MCF 10A (cell line): ENCODE results near the gene PIK3CD. TPM values are rescaled to one million over a fixed set of nuclear protein-coding genes. Genes with fewer than 3 reads are reported as not detected.
A peak's percentile ranks its signal among the peaks of the same experiment; 100 is the strongest.

ENCODE experiments used
- BruUV-seq: library from RNA; stranded (reverse); fragments of 400-500 nt; replicated peaks from 2 replicates; lab custom pipeline; 2021; lab: Mats Ljungman, UMichigan
- CTCF ChIA-PET: fragments of 300-600 bp; sonication (Branson Sonifier 250); formaldehyde crosslinking; extraction: SDS; loops from one replicate; lab custom pipeline; 2021; ENCODE audit warnings: antibody characterized with exemption, inconsistent platforms; lab: Yijun Ruan, JAX
- POLR2A ChIA-PET: fragments of 300-600, 350-650 bp; sonication (Branson Sonifier 250); formaldehyde crosslinking; extraction: SDS; loops from one replicate; lab custom pipeline; 2020; ENCODE audit warnings: antibody characterized with exemption, inconsistent platforms; lab: Yijun Ruan, JAX
- DNase-seq: peaks from one replicate; pipeline ENCODE4 v3.0.0-alpha.2; 2018; ENCODE audit not compliant: unreplicated experiment
- H3K27ac Mint-ChIP-seq: one replicate; pipeline ENCODE4 v1.8.0; 2022; ENCODE audit warnings: mild to moderate bottlenecking, low read depth, mixed read lengths; ENCODE audit not compliant: unreplicated experiment
- H3K27me3 Mint-ChIP-seq: one replicate; pipeline ENCODE4 v1.8.0; 2022; ENCODE audit warnings: mixed read lengths; ENCODE audit not compliant: insufficient read depth, unreplicated experiment
- H3K36me3 Mint-ChIP-seq: one replicate; pipeline ENCODE4 v1.8.0; 2022; ENCODE audit warnings: mild to moderate bottlenecking, moderate library complexity, mixed read lengths; ENCODE audit not compliant: insufficient read depth, unreplicated experiment
- H3K4me1 Mint-ChIP-seq: one replicate; pipeline ENCODE4 v1.8.0; 2022; ENCODE audit warnings: mixed read lengths; ENCODE audit not compliant: insufficient read depth, unreplicated experiment
- H3K4me3 Mint-ChIP-seq: one replicate; pipeline ENCODE4 v1.8.0; 2022; ENCODE audit warnings: mild to moderate bottlenecking, moderate library complexity, mixed read lengths; ENCODE audit not compliant: unreplicated experiment
- H3K9me3 Mint-ChIP-seq: one replicate; pipeline ENCODE4 v1.8.0; 2022; ENCODE audit warnings: mixed read lengths; ENCODE audit not compliant: unreplicated experiment
- intact Hi-C: fragments of 100-400 bp; cut with micrococcal nuclease; formaldehyde crosslinking; loops from 2 replicates; pipeline ENCODE4 v1.14.1; 2022
- total RNA-seq: library from RNA; stranded (reverse); gene quantifications from 2 replicates; pipeline ENCODE4 v1.2.3, GENCODE V29; 2022
- TF ChIP-seq, protein P1 (sequence below): fragments of 200-600 bp; IDR thresholded peaks from one replicate; pipeline ENCODE4 v1.8.0; 2022; ENCODE audit warnings: antibody characterized with exemption, mild to moderate bottlenecking; ENCODE audit not compliant: unreplicated experiment

Gene PIK3CD
- total RNA-seq, 1 experiment from 2014 or later = 7.0 TPM

DNA sequence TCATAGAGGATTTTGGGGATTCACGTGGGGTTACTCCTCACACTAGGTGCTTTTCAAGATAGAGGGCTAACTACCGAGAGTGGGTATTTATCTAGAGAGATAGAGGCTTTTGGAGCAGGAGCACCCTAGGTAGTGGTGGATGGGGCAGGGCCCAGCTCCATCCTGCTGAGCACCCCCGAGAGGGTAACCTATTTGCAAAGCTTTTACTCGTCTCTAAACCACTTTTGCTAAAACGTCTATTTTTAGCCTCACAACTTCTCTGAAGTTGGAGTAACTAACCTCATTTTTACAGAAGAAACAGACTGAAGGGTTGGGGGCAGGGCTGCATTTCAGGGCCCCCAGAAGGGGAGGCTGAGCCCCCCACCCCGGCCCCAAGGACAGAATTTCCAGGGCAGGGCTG, 12.3 kb upstream of the PIK3CD start:
- Mint-ChIP-seq H3K36me3 (no peaks in the 10 kb centered on the region), H3K27me3 (no peaks in the 10 kb centered on the region), H3K9me3 (no peaks in the 10 kb centered on the region), H3K4me3 (no peak overlapping the region), H3K4me1 (peaks cover 5% of the 10 kb centered on the region), H3K27ac (no peak overlapping the region)
- ChIA-PET POLR2A (interaction anchor here (0.8 kb wide), 1 partner anchor 12 kb away, joined by 3 read pairs; no protein-coding TSS in a partner anchor), CTCF (interaction anchor here (1.5 kb wide), 1 partner anchor 12 kb away, joined by 4 read pairs; no protein-coding TSS in a partner anchor)
- TF ChIP-seq, protein P1, sequence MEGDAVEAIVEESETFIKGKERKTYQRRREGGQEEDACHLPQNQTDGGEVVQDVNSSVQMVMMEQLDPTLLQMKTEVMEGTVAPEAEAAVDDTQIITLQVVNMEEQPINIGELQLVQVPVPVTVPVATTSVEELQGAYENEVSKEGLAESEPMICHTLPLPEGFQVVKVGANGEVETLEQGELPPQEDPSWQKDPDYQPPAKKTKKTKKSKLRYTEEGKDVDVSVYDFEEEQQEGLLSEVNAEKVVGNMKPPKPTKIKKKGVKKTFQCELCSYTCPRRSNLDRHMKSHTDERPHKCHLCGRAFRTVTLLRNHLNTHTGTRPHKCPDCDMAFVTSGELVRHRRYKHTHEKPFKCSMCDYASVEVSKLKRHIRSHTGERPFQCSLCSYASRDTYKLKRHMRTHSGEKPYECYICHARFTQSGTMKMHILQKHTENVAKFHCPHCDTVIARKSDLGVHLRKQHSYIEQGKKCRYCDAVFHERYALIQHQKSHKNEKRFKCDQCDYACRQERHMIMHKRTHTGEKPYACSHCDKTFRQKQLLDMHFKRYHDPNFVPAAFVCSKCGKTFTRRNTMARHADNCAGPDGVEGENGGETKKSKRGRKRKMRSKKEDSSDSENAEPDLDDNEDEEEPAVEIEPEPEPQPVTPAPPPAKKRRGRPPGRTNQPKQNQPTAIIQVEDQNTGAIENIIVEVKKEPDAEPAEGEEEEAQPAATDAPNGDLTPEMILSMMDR = no peak
- no peak for DNase-seq
- intact Hi-C loops = no loop called here
- no TSS peak for BruUV-seq

DNA sequence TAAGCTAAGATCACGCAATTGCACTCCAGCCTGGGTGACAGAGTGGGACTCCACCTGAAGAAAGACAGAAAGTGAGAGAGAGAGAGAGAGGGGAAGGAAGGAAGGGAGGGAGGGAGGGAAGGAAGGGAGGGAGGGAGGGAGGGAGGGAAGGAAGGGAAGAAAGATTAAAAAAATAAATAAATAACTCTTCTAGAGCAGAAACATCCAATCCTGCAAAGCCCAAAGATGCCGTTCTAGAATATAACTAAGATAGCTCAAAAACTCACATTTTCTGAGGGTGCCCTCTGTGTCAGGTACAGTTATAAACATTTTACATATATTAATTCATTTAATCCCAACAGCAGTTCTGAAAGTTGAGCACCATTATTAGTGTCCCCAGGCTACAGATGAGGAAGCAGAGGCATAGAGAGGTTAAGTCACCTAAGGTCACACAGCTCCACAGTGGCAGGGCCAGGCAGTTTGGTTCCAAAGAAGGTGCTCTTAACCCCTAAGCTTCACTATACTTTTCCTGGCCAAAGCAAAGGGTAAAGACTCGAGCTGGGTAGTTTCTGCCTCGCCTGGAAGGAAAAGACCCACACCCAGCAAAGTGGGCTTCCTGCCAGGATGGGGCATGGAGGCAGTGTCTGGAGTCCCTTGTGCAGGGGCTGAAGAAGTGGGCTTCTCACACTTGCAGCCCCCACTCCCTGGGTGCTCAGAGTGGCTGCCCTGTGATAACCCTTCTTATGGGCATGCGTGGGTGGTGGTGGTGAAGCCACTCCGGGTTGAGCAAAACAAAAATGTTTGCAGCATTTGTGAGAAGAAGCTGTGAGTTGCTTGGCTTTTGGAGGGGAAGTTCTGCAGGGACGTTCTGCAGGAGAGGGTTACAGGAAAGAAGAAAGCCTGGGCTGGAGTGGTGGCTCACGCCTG, 7.9 kb upstream of the PIK3CD start:
- TF ChIP-seq, protein P1 = no peak
- Mint-ChIP-seq H3K9me3 (no peaks in the 10 kb centered on the region), H3K27me3 (no peaks in the 10 kb centered on the region), H3K4me3 (no peak overlapping the region), H3K36me3 (no peaks in the 10 kb centered on the region), H3K27ac (peak overlapping the region; percentile 73), H3K4me1 (peaks cover 12% of the 10 kb centered on the region)
- intact Hi-C loops = no loop called here
- ChIA-PET POLR2A (interaction anchor here (0.7 to 1.9 kb wide), 3 partner anchors 37 to 123 kb away, joined by 3 to 7 read pairs (median 3); no protein-coding TSS in a partner anchor), CTCF (interaction anchor here (0.6 to 2.6 kb wide), 4 partner anchors 17 to 307 kb away, joined by 3 to 18 read pairs (median 3); no protein-coding TSS in a partner anchor)
- DNase-seq = no peak
- no TSS peak for BruUV-seq

DNA sequence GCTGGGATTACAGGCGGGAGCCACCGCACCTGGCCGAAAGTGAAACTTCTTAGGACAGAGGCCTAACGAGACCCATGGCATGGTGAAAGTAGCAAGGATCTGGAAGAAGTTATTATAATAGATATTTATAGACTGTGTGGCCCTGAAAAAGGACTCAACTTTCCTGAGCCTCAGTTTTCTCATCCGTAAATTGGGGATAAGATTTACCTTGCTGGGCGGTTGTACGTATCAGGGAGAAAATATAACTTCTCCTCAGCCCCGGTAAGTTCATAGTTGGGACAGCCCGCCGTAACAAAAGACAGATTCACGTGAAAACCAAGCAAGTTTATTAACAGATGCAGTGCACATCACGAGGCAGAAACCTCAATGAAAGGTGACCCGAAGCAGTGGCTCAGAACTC, 5.5 kb upstream of the PIK3CD start:
- TF ChIP-seq, protein P1 = no peak
- no peaks in the 10 kb centered on the region for H3K36me3 Mint-ChIP-seq
- no peak for DNase-seq
- intact Hi-C loops = no loop called here
- H3K4me1 Mint-ChIP-seq = peaks cover 12% of the 10 kb centered on the region
- H3K9me3 Mint-ChIP-seq = no peaks in the 10 kb centered on the region
- no TSS peak for BruUV-seq
- POLR2A ChIA-PET = no interaction called here
- H3K27me3 Mint-ChIP-seq = no peaks in the 10 kb centered on the region
- CTCF ChIA-PET = interaction anchor here (0.6 kb wide), 1 partner anchor 156 kb away, joined by 3 read pairs; no protein-coding TSS in a partner anchor
- H3K27ac Mint-ChIP-seq = no peak overlapping the region
- no peak overlapping the region for H3K4me3 Mint-ChIP-seq

DNA sequence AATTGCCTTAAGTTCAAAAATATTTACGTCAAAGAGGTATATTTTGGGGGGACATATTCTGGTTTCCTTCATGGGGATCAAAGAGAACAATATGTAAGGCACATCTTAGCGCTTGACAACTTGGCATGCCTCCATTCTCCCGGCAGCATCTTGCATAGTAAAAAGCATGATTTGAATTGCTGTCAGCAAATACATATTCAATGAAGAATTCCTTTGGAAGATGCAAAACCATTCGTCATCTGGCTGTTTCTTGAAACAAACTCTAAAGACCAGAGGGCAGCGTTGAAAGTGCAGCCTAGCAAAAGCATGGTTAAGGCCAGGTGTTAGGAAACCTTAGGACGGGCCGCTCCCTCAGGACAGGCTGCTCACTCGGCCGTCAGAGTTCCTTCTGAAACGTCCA, 3.4 kb upstream of the PIK3CD start:
- TF ChIP-seq, protein P1 = no peak
- ChIA-PET CTCF (interaction anchor here (0.8 kb wide), 1 partner anchor 220 kb away, joined by 3 read pairs; no protein-coding TSS in a partner anchor), POLR2A (no interaction called here)
- BruUV-seq = no TSS peak
- DNase-seq = no peak
- no peak overlapping the region for H3K4me3 Mint-ChIP-seq
- no peaks in the 10 kb centered on the region for H3K27me3 Mint-ChIP-seq
- no peaks in the 10 kb centered on the region for H3K36me3 Mint-ChIP-seq
- H3K9me3 Mint-ChIP-seq = no peaks in the 10 kb centered on the region
- intact Hi-C loops = no loop called here
- H3K27ac Mint-ChIP-seq = no peak overlapping the region
- peaks cover 12% of the 10 kb centered on the region for H3K4me1 Mint-ChIP-seq
